HG03469 (cell line): Measurements from ENCODE around the gene ANO1.
"Not testable (repeated sequence)": the region's sequence is repeated elsewhere in the genome, so short reads cannot be mapped to it uniquely, and the experiment has no call there.

Experiments used
- ATAC-seq: cut with Tn5 transposase; IDR thresholded peaks from one replicate; pipeline ENCODE4 v1.9.1; 2021; ENCODE audit warnings: mild to moderate bottlenecking, moderate library complexity, moderate number of reproducible peaks; ENCODE audit not compliant: unreplicated experiment

ANO1 gene

DNA sequence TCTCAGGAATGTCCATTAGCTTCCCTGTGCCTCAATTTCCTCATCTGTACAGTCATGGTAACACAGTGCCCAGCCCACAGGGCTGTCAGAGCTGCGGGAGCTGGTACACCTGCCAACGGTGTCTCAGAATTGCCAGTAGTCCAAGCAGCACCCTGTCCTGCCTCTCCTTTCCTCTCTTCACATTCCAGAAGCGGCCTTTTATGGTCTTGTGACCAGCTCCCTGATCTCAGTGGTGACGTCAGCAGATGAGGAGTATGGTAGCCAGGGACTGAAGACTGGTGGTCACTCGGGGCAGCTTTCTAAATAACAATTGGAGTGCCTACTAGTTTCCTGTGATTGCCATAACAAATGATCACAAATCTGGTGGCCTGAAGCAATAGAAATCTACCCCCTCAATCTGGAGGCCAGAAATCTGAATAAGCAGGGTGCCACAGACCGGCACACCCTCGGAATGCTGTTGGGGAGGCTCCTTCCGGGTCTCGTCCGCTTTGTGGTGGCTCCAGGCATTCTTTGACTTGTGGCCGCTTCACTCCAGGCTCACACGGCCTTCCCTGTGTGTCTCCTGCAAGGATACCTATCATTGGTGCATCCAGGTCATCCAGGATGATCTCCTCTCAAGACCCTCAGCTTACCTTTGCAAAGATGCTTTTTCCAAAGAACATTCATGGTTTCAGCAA, 127.1 kb downstream of the ANO1 start:
- ATAC-seq = no peak

DNA sequence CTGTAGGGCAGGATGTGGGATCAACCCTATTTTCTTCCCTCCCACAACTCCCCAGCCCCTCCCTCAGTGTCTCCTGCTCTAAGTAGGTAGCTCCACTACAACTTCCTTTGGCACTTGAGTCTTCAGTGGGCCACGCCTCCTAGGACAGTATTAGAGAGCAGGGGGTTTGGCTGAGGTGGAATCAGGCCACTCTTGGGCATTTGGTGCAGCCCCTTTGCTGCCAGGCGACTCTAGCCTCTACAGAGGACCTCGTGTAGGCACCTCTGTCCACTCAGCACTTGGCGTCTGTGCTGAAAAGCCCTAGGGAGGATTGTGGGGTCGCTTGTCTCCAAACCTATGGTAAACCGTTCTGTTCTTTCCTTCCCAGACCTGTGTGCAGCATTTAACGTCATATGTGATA, 127.6 kb downstream of the ANO1 start:
- ATAC-seq = no peak

DNA sequence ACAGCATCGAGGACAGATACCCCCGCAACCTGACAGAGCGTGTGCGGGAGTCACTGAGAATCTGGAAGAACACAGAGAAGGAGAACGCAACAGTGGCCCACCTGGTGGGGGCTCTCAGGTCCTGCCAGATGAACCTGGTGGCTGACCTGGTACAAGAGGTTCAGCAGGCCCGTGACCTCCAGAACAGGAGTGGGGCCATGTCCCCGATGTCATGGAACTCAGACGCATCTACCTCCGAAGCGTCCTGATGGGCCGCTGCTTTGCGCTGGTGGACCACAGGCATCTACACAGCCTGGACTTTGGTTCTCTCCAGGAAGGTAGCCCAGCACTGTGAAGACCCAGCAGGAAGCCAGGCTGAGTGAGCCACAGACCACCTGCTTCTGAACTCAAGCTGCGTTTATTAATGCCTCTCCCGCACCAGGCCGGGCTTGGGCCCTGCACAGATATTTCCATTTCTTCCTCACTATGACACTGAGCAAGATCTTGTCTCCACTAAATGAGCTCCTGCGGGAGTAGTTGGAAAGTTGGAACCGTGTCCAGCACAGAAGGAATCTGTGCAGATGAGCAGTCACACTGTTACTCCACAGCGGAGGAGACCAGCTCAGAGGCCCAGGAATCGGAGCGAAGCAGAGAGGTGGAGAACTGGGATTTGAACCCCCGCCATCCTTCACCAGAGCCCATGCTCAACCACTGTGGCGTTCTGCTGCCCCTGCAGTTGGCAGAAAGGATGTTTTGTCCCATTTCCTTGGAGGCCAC, 128.3 kb downstream of the ANO1 start:
- no peak for ATAC-seq

DNA sequence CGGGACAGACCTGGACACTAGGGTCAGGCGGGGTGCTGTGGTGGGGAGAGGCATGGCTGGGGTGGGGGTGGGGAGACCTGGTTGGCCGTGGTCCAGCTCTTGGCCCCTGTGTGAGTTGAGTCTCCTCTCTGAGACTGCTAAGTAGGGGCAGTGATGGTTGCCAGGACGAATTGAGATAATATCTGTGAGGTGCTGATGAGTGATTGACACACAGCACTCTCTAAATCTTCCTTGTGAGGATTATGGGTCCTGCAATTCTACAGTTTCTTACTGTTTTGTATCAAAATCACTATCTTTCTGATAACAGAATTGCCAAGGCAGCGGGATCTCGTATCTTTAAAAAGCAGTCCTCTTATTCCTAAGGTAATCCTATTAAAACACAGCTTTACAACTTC, 128.9 kb downstream of the ANO1 start:
- ATAC-seq = no peak

DNA sequence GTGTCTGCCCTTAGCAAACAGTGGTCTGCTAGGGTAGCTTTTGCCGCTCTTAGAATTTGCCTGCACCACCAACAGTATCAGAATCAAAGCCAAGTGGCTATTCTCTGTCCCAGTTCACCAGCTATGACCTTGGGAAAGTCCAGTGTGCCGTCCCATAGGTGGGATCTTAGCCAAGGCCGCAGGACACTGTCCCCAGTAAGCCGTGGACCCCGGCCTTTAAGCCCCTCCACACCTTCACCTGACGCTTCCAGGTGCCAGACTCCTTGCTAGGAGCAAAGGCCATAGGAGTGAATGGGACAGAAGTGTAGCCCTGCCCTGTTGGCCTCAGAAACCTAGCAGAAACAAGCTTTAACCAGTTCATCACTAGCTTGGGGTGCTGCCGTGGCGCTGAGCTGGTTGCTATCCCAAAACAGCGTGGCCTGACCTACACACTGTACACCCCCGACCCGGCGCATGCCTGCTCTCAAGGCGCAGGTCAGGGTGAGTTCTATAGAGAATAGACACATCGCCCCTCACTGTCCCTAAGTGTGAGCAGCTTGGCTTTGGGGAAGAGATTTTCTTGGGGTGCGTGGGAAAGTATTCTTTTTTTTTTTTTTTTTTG, 129.5 kb downstream of the ANO1 start:
- no peak for ATAC-seq

DNA sequence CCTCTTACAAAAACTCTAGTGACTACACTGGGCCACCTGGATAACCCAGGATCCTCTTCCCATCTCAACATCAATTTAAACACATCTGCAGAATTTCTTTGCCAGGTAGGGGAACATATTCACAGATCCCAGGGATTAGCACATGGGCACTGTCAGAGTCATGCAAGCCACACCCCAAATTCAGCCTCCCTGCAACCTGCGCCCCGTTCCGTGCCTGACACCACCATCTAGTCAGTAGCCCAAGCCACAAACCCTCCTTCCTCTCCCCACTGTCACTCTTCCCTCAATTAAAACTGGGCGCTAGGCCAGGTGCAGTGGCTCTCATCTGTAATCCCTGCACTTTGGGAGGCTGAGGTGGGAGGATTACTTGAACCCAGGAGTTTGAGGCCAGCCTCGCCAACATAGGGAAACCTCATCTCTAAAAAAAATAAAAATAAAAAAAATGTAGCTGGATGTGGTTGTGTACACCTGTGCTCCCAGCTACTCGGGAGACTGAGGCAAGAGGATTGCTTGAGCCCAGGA, 131.3 kb downstream of the ANO1 start:
- no peak for ATAC-seq

DNA sequence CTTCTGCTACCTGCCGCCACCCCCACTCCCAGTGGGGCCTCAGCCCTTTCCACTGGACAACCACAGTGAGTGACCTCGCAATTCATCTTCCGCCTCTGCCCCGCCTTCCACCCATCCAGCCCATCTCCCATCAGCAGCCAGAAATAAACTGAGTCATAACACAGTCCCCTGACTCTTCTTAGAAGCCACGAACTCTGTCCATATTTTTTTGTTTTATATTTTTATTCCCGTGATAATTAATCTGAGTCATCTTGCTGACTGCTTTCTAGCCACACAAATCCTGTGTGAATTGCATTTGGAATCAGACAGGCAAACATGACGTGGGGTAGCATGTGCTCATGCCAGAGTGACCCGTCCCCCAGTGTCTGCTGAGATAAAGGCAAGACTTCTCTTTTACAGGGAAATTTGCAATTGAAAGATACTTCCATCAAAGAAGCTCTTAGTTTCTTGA, 132.0 kb downstream of the ANO1 start:
- no peak for ATAC-seq

DNA sequence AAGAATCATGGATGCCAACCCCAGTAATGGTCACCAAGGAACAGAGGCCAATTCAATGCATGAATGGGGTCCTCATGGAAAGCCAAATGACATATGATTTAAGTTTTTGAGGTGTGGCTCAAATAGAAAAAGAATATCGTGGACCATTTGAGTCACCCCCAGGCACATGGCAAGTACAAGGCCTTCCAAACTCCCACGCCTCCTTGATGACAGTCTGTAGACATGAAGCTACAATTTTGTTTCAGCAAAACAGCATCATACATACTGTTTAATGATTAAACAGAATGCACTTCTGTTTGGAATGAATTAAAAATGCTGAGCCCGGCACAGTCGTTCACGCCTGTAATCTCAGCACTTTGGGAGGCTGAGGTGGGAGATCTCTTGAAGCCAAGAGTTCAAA, 132.4 kb downstream of the ANO1 start:
- ATAC-seq = no peak

DNA sequence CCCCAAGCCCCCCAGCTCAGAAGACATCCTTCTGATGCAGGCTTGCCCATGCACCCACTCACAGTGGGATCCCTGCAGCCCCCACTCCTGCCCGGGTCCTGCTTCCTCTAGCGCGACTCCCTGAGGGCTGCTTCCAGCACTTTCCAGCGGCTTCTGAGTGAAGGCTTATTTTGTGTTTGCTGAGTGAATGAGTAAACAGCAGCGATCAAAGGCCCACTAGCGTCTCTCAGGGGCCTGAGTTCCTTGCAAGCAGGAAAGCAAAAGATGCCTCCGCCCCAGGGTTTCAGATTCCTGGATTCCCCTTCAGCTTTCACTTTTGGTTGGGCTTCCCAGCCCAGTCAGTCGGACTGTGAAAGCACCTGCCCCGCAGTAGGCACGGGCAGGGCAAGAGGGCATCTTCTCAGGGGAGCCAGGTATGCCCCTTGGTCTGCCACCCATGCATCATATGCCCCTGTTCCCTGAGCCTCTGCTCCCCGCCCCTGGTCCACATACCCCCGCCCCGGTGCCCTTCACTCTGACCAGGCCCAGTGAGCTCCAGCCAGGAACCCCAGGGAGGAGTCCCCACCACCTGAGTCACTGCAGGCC, 134.2 kb downstream of the ANO1 start:
- ATAC-seq = no peak

DNA sequence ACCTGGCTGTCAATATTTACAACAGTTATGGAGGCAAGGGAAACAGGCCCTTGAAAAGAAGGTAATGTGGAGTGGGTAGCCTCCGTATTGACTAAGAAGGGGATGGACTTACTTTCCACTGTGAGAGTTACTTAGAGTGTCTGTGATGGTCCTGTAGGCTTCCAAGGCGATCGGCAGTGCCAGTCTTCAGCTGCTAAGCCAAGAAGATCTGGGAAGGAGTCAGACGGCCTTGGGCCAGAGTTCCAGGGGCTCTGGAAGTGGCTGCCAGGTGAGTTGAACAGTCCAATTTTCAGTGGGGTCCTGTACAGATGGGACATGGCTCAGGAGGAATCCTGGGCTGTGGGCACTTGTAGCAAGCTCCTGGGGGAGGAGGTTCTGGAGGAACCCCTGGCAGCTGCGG, 139.3 kb downstream of the ANO1 start:
- not testable (repeated sequence) for ATAC-seq

DNA sequence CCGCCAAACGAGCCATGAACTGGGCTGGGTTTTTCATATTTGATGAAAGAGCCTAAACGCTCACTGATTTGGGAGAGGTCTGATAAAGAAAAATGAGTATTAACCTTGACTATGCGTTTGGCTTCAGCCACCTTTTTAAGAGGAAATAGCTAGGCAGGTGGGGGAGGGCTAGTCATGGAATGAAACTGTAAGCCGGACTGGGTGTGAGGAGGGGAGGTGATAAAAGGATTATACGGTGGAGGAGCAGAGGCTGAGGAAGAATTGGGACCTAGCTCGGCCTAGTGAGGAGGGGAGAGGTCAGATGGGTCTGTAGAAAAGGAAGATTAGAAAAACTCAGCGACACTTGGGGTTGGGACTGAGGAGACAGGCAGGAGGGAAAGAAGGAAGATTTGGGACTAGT, 140.0 kb downstream of the ANO1 start:
- ATAC-seq = not testable (repeated sequence)

DNA sequence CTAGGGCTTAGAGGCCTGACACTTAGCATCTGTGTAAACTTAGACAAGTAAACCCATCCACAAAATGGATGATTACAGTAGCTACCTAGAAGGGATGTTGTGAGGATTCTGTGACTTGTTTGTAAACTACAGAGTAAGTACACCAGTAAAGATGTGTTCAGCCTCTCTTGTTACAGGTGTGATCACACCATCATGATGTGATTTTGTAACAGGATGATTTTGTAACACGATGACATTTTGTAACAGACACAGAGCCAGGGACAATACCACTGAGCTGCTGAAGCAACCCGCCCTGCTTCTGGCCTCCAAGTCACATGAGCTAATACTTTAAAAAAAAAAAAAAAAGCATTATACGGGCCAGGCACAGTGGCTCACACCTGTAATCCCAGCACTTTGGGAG, 142.0 kb downstream of the ANO1 start:
- ATAC-seq = no peak

DNA sequence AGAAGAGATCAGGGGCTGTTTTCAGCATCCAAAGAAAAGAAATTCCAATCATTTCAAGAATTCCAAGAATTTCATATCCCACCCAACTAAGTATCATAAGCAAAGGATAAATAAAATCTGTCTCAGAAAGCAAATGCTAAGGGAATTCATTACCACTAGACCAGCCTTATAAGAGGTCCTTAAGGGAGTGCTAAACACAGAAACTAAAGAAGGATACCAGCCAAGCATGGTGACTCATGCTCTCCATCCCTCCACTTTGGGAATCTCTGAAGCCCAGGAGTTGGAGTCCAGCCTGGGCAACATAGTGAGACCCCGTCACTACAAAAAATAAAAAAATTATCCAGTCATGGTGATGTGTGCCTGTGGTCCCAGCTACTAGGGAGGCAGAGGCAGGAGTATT, 142.8 kb downstream of the ANO1 start:
- no peak for ATAC-seq

DNA sequence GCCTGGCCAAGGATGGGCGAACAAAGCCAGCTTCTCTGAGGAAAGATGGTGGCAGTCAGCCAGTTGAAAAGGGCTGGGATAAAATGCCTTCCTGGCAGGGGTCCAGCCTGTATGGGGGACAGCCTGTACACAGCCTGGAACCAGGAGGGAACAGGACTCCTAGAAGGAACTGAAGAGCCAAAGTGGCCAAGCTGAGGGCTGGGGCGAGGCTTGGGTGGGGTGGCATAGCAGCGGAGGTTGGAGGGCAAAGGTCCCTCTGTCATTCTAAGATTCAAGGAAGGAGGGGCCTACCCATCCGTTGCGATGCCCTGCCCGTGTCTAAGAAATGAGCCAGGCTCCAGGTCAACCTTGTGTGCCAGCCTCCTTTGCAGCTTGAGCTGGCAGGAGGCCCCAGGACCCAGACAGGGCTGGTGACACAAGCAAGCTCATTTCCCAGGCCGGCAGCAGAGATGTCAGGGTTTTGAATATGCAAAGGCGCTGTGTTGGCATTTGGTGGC, 147.6 kb downstream of the ANO1 start:
- ATAC-seq = no peak

DNA sequence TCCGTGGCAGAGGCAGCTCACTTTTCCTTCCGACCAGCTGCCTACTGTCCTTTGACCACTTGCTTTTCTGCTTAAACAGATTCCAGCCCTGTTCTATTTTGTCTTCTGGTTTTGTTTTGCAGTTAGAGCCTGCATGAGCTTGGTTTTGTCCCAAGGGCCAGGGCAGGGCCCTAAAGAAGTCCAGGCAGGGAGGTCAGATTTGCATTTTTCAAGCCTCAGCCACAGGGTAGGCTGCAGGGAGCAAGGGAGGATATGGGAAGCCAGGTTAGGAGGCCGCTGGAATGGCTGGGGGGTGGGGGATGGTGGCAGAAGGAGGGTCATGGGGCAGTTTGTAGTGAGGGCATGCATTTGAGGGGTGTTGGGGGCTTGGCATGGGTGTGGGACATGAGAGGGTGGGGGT, 148.1 kb downstream of the ANO1 start:
- ATAC-seq = no peak

DNA sequence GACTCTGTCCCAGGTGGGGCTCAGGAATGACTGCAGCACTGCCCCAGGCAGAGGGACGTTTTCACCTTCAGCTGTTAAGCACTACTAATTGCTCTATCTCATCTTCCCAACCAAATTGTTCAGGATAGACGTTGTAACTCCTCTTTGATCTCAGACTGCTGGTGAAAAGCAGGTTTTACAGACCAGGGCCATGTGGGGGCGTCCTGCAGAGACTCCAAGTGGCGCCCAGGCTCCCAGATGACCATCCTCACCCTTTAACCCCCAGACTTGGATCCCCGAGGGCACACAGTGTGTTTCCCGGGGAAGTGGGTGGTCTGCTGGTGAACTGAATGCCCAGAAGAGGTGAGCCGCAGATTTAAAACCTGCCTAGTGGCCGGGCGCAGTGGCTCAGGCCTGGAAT, 148.8 kb downstream of the ANO1 start:
- ATAC-seq = no peak

DNA sequence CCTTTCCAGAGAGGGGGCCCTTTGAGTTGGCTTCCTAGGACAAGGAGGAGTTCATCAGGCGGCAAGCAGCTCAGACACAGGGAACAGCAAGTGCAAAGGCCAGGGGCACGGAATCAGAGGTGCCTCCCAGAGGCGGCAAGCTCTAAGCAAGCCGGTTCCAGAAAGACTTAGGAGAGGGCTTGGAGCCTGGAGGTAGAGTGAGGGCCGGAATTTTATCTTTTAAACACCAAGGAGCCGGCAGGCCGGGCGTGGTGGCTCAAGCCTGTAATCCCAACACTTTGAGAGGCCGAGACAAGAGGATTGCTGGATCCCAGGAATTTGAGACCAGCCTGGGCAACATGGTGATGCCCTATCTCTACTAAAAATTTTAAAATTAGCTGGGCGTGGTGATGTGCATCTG, 151.6 kb downstream of the ANO1 start:
- ATAC-seq = no peak

DNA sequence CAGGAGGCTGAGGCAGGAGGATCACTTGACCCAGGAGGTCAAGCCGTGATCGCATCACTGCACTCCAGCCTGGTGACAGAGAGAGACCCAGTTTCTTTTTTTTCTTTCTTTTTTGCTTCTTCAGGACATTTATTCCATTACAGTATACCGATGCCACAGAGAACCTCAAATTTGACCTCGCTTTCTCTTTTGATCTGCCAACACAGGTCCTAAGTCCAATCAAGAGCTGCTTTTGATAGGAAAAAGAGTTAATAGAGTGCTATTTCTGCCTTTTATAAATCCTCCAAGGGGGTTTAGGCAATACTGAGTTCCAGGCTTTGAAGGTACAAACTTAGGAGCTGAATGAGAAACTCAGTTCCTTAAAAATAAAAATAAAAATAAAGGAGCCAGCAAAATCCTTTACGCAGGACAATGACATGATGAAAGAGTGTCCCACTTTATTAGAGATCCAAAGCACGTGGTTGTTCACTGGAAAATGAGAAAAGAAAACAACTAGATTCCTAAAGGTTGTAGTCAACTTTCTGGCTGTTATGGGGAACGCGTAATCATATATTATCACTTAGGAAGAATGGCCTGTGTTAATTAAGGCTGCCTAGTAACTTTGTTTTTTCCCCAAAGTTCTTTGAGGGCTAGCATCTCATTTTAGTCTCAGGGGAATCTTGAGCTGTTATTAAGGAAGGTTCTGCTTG, 152.2 kb downstream of the ANO1 start:
- ATAC-seq = no peak

DNA sequence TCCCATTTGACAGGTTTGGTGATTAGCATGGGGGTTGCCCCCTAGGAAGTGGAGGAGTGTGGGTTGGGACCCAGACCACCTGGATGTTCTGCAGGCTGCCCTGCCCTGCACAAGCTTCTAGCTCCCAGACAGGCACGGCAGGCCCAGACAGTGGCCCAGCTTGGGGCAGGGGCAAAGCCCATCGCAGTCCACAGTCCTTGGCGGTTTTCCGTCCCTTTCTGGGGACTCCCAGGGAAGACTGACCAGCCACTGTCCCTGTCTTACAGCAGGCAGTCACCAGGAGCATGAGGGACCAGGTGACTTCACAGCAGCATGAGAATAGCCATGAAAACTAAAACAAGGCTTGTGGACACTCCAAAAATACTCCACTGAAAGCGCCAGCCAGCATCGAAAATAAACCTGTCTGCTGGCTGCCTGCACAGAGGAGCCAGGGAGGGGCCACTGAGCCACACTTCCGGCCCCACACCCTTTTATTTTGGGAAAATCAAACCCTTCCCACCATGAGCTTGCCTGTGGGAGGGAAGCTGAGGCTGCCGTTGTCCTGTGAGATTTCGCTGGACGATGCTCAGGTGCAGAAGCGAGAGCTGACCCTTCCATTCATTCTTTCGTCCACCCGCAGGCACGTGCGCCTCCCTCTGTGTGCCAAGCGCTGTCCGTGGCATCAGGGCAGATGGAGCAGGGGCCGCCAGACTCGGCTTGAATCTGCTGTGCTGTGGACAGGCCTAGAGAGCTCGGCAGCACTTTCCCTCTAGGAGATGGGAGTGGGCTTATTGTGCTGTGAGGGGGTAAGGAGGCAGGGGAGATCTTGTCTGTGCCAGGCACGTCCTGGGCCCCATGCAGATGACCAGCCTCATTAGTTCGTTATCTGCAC, 153.0 kb downstream of the ANO1 start:
- ATAC-seq = no peak

DNA sequence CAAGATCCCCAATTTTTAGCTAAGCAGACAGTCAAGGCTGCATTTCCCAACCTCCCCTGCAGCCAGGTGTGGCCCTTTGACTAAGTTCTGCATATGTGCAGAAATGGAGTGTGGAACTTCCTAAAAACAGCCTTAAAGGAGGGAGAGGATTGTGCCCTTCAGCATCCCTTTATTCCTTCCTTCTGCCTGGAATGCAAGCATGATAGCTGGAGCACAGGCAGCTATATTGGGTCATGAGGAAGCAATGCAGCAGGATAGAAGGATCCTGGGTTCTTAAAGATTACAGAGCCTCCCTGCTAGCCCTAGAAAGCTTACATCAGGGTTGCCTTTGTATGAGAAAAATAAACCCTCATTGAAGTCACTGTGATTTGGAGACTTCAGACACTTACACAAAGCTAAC, 154.9 kb downstream of the ANO1 start:
- no peak for ATAC-seq
